ENCODE data around the gene TEX9. TPM values are rescaled to one million over a fixed set of nuclear protein-coding genes. Genes with fewer than 3 reads are reported as not detected.

TEX9 gene
- total RNA-seq, 1 experiment from 2014 or later: 6.3 TPM

- Mint-ChIP-seq H3K27me3 (ENCODE audit: insufficient read depth, unreplicated experiment) (no peaks in the 10 kb centered on the region), H3K36me3 (ENCODE audit: insufficient read depth, unreplicated experiment) (peaks cover 8% of the 10 kb centered on the region), H3K9me3 (ENCODE audit: unreplicated experiment) (no peaks in the 10 kb centered on the region), H3K4me1 (ENCODE audit: insufficient read depth, unreplicated experiment) (no peaks in the 10 kb centered on the region), H3K4me3 (ENCODE audit: unreplicated experiment) (no peak overlapping the region), H3K27ac (ENCODE audit: low read depth, unreplicated experiment) (no peak overlapping the region)
- TF ChIP-seq CTCF (IDR thresholded peaks at IDR 0.05; ENCODE audit: unreplicated experiment): no peak
- no TSS peak for BruUV-seq (replicated peaks)
- ChIA-PET CTCF (interaction anchor here (0.8 to 7.3 kb wide), 4 partner anchors 9 to 180 kb away, joined by 3 to 166 read pairs (median 8); no protein-coding TSS in a partner anchor), POLR2A (interaction anchor here (0.6 to 1.4 kb wide), 3 partner anchors 9 to 125 kb away, joined by 3 to 4 read pairs (median 4); no protein-coding TSS in a partner anchor)
- DNase-seq (ENCODE audit: unreplicated experiment): no peak
- intact Hi-C loops (cut with micrococcal nuclease): no loop called here
Observed at GRCh38 chr15:56425276-56425675, 60.0 kb downstream of the TEX9 start.

GRCh38 chr15:56425976-56426375 is 60.8 kb downstream of the TEX9 start:
- H3K4me3 Mint-ChIP-seq (ENCODE audit: unreplicated experiment): no peak overlapping the region
- ChIA-PET POLR2A (no interaction called here), CTCF (interaction anchor here (0.6 to 7.3 kb wide), 3 partner anchors 65 to 175 kb away, joined by 3 to 166 read pairs (median 6); no protein-coding TSS in a partner anchor)
- no peaks in the 10 kb centered on the region for H3K9me3 Mint-ChIP-seq (ENCODE audit: unreplicated experiment)
- intact Hi-C loops (cut with micrococcal nuclease): no loop called here
- H3K27ac Mint-ChIP-seq (ENCODE audit: low read depth, unreplicated experiment): no peak overlapping the region
- H3K36me3 Mint-ChIP-seq (ENCODE audit: insufficient read depth, unreplicated experiment): peaks cover 13% of the 10 kb centered on the region
- no TSS peak for BruUV-seq (replicated peaks)
- DNase-seq (ENCODE audit: unreplicated experiment): no peak
- no peaks in the 10 kb centered on the region for H3K4me1 Mint-ChIP-seq (ENCODE audit: insufficient read depth, unreplicated experiment)
- no peaks in the 10 kb centered on the region for H3K27me3 Mint-ChIP-seq (ENCODE audit: insufficient read depth, unreplicated experiment)
- TF ChIP-seq CTCF (IDR thresholded peaks at IDR 0.05; ENCODE audit: unreplicated experiment): no peak

GRCh38 chr15:56428821-56429458 is 63.7 kb downstream of the TEX9 start:
- Mint-ChIP-seq H3K4me1 (ENCODE audit: insufficient read depth, unreplicated experiment) (no peaks in the 10 kb centered on the region), H3K4me3 (ENCODE audit: unreplicated experiment) (no peak overlapping the region), H3K36me3 (ENCODE audit: insufficient read depth, unreplicated experiment) (peaks cover 22% of the 10 kb centered on the region), H3K27me3 (ENCODE audit: insufficient read depth, unreplicated experiment) (no peaks in the 10 kb centered on the region), H3K27ac (ENCODE audit: low read depth, unreplicated experiment) (peak overlapping the region; percentile 28), H3K9me3 (ENCODE audit: unreplicated experiment) (no peaks in the 10 kb centered on the region)
- BruUV-seq (replicated peaks): no TSS peak
- TF ChIP-seq CTCF (IDR thresholded peaks at IDR 0.05; ENCODE audit: unreplicated experiment): peak; percentile 44
- CTCF ChIA-PET: interaction anchor here (0.5 to 7.3 kb wide), 13 partner anchors 10 to 401 kb away, joined by 3 to 166 read pairs (median 4); no protein-coding TSS in a partner anchor
- intact Hi-C loops (cut with micrococcal nuclease): loop anchor here (1.0 to 2.0 kb wide), 2 partner anchors 180 to 780 kb away; no protein-coding TSS in a partner anchor
- POLR2A ChIA-PET: interaction anchor here (1.5 to 2.9 kb wide), 3 partner anchors 180 to 186 kb away, joined by 3 to 12 read pairs (median 7); no protein-coding TSS in a partner anchor
- DNase-seq (ENCODE audit: unreplicated experiment): peak; percentile 51

GRCh38 chr15:56432304-56432703 is 67.1 kb downstream of the TEX9 start:
- Mint-ChIP-seq H3K4me3 (ENCODE audit: unreplicated experiment) (no peak overlapping the region), H3K27ac (ENCODE audit: low read depth, unreplicated experiment) (no peak overlapping the region), H3K4me1 (ENCODE audit: insufficient read depth, unreplicated experiment) (no peaks in the 10 kb centered on the region), H3K9me3 (ENCODE audit: unreplicated experiment) (no peaks in the 10 kb centered on the region), H3K36me3 (ENCODE audit: insufficient read depth, unreplicated experiment) (peaks cover 30% of the 10 kb centered on the region), H3K27me3 (ENCODE audit: insufficient read depth, unreplicated experiment) (no peaks in the 10 kb centered on the region)
- CTCF ChIA-PET: interaction anchor here (1.0 to 2.9 kb wide), 2 partner anchors 183 to 187 kb away, joined by 6 to 14 read pairs; no protein-coding TSS in a partner anchor
- intact Hi-C loops (cut with micrococcal nuclease): no loop called here
- no peak for DNase-seq (ENCODE audit: unreplicated experiment)
- BruUV-seq (replicated peaks): no TSS peak
- POLR2A ChIA-PET: interaction anchor here (0.9 kb wide), 1 partner anchor 326 kb away, joined by 3 read pairs; no protein-coding TSS in a partner anchor
- no peak for TF ChIP-seq CTCF (IDR thresholded peaks at IDR 0.05; ENCODE audit: unreplicated experiment)
